Tongue (tissue), 2 donors: ENCODE results near the gene EXOC2. TPM values are rescaled to one million over a fixed set of nuclear protein-coding genes. Genes with fewer than 3 reads are reported as not detected.

Experiments used
- DNase-seq: peaks from one replicate; pipeline ENCODE4 v3.0.0-alpha.2; 2015
- total RNA-seq: library from RNA; depleted of rRNA; stranded (reverse); fragments of >200 nt; gene quantifications from one replicate; pipeline ENCODE4 v1.2.3, GENCODE V29; 2014

The EXOC2 gene
- total RNA-seq, 1 donor from 2014 or later = 39.6 TPM

GRCh38 chr6:443621-444159 is 249.2 kb downstream of the EXOC2 start:
- DNase-seq = no peak

GRCh38 chr6:441126-441920 is 251.6 kb downstream of the EXOC2 start:
- no peak for DNase-seq

DNA sequence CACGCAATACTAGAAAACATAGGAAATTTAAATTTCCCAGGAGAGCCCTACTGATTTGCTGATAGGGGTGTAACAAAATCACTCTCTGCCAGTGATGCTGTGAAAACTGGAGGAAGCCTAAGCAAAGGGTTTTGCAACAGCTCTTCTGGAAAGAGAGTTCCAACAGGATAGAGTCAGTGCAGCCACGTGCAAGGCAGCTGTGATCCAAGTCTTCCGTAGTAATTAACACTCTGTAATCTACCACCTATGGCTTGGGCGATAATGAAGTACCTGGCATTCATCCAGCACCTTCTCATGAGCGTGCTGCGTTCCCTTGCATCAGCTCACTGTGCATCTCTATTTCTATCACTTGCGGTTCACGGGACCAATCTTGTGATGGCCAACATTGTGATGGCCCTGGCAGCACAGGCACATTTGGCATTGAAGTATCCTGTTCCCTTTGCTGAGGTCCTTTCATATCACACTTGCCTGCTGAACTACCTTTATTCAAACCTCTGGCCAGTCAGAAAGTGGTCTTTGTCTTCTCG is 253.2 kb downstream of the EXOC2 start:
- DNase-seq = no peak

DNA sequence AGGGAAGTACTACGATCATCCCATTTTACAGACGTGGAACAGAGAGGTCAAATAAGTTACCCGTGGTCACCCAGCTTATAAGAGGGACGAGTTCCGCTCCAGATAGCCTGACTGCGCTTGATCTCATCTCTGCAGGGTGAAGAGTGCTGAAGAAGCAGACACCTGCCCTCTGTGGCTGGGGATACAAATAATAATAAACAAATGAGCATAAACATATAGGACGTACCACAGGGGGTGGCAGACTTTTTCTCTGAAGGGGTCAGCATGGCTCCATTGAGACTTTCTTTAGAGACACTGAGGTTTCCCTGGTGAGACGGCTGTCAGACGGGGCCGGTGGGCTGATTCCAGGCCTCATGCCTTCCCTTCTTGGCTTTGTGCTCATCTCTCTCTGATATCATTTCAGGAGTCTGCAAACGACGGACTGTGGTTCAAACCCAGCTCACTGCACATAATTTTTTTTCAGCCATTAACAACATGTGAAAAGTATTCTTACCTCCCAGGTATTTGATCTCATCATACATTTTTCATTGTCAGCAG is 254.2 kb downstream of the EXOC2 start:
- DNase-seq = no peak

DNA sequence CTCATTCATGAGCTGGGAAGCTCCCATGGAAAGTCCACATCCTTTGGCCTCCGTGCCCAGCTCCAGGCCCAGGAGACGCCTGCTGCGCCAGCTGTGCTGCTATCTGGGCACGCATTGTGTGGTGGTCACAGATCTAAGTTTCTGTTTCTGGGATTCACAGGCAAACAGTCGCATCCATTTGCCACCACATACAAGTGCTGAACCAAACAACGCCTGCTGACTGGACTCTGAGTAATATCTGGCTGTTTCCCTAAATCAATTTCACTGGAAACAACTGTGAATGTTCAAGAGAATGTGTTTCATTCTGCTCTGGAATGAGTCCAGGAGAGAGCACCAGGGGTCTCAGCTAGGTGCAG is 255.9 kb downstream of the EXOC2 start:
- peak; percentile 60 for DNase-seq

- no peak for DNase-seq
Observed at GRCh38 chr6:436308-437036, 256.5 kb downstream of the EXOC2 start.

GRCh38 chr6:435441-436307 is 257.3 kb downstream of the EXOC2 start:
- DNase-seq = no peak

Other genes starting within 250 kb of the EXOC2 start
- 0.92 TPM for gene HUS1B, start 36.0 kb downstream of the EXOC2 start, total RNA-seq